Colonic mucosa (tissue), 4 donors: ENCODE data around the gene CAPN5. TPM values are rescaled to one million over a fixed set of nuclear protein-coding genes. Genes with fewer than 3 reads are reported as not detected.

Experiments
- DNase-seq: peaks from one replicate; pipeline ENCODE4 v3.0.0-alpha.2; 2020
- H3K27ac ChIP-seq: fragments of 200-600 bp; one replicate; pipeline ENCODE4 v1.8.0; 2021
- H3K27me3 ChIP-seq: fragments of 200-600 bp; one replicate; pipeline ENCODE4 v1.8.0; 2021
- H3K36me3 ChIP-seq: fragments of 200-600 bp; one replicate; pipeline ENCODE4 v1.8.0; 2021
- H3K4me1 ChIP-seq: fragments of 200-600 bp; one replicate; pipeline ENCODE4 v1.8.0; 2021; ENCODE audit warnings: mild to moderate bottlenecking
- H3K4me3 ChIP-seq: fragments of 200-600 bp; one replicate; pipeline ENCODE4 v1.8.0; 2021
- H3K9ac ChIP-seq, 2 donors: one replicate each; pipeline ENCODE4 v1.7.0; 2013; ENCODE audit warnings: control low read depth in 2 of 2, low read depth in 2 of 2, low read length in 2 of 2
- H3K9me3 ChIP-seq: fragments of 200-600 bp; one replicate; pipeline ENCODE4 v1.8.0; 2021
- CTCF ChIP-seq: fragments of 200-600 bp; IDR thresholded peaks from one replicate; pipeline ENCODE4 v1.8.0; 2022; ENCODE audit warnings: antibody characterized with exemption, mild to moderate bottlenecking
- intact Hi-C: fragments of 100-400 bp; cut with DNase I; formaldehyde crosslinking; loops from one replicate; pipeline ENCODE4 v1.14.1; 2022
- total RNA-seq, 2 donors: library from RNA; stranded (reverse); fragmentation: NEBNext Ultra II Directional in 1 of 2; extraction: Animal tissue kit (Norgen Biotek cat#: 25700) in 1 of 2; gene quantifications; one replicate each; pipeline ENCODE4 v1.2.1, GENCODE V29; 2021
- donor health status: healthy.
- donor health status: DM: no; HTN: no; CAD: no.
- donor health status: DM: no; HTN: no; CAD: no.

The CAPN5 gene
- total RNA-seq, 2 donors from 2014 or later: 258 to 267 TPM

DNA sequence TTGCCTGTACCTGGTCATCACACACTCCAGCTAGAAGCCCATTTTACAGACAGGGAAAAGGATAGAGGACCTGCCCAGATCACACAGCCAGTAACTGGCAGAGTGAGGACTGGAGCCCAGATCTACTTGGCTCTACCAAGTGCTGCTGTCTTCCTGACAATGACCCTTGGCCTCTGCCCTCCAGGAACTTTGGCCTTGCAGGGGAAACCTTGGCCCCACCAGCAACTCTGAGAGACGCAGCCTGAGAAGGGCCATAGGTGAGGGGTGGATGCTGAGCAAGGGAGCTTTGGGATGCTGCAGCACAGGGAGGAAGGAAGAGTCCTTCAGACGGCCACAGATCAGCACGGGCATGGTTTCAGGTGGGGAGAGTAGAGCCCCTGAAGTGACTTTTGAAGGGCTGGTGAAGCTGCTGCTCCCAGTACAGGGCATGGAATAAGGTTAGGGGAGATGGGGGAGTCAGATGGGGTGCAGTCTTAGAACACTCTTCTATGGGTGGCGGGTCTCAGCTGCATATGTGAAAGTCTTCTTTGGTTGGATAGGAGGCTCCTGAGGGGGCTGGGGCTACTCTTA lies 2.0 kb upstream of the CAPN5 start:
- no peaks in the 10 kb centered on the region for H3K36me3 ChIP-seq
- intact Hi-C loops: no loop called here
- H3K4me3 ChIP-seq: no peak overlapping the region
- no peaks in the 10 kb centered on the region for H3K27me3 ChIP-seq
- peaks cover 15% of the 10 kb centered on the region for H3K4me1 ChIP-seq
- no peak for TF ChIP-seq CTCF
- peak overlapping the region in 1 of 2 donors; percentile 89 for H3K9ac ChIP-seq
- no peak overlapping the region for H3K27ac ChIP-seq
- H3K9me3 ChIP-seq: no peaks in the 10 kb centered on the region
- DNase-seq: no peak

GRCh38 chr11:77065878-77066228 lies 918 bp upstream of the CAPN5 start:
- Histone ChIP-seq H3K4me1 (peaks cover 19% of the 10 kb centered on the region), H3K9ac (peak overlapping the region; percentile 89 to 90)

DNA sequence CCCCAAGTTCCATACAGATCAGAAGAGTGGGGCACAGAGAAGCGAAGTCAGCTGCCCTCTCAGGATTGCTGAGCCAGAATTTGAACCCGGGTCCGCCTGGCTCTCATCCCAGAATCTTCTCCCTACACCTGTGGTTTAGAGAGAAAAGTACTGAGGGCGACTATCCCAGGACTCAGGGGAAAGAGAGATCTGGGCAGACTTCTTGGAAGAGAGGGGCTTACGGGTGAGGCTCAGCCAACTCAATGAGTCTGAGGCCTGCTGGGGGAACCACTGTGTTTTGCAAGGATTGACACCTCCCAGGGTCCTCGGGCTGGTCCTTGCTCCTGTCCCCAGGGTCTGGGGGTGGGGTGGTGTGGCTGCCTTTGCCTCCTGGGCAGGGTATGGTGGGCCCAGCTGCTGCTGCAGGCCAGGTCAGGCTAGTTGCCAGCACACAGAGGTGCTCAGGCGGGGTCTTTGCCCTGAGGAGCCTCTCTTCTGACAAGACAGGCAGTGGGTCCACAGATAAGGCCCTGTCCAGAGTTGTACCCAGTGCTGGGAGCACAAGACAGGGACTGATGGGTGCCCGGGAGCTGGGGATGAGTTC lies 1.2 kb downstream of the CAPN5 start:
- no peak for TF ChIP-seq CTCF
- H3K4me1 ChIP-seq: peaks cover 38% of the 10 kb centered on the region
- peak; percentile 53 for DNase-seq
- H3K9me3 ChIP-seq: no peaks in the 10 kb centered on the region
- H3K36me3 ChIP-seq: no peaks in the 10 kb centered on the region
- H3K9ac ChIP-seq: peak overlapping the region; percentile 60 to 68
- intact Hi-C loops: no loop called here
- no peaks in the 10 kb centered on the region for H3K27me3 ChIP-seq
- peak overlapping the region; percentile 46 for H3K27ac ChIP-seq
- H3K4me3 ChIP-seq: peak overlapping the region; percentile 53

More at GRCh38 chr11:77065878-77066228, 918 bp upstream of the CAPN5 start:
- no peaks in the 10 kb centered on the region for H3K9me3 ChIP-seq
- peak overlapping the region; percentile 53 for H3K4me3 ChIP-seq
- peak overlapping the region; percentile 86 for H3K27ac ChIP-seq
- intact Hi-C loops: no loop called here
- H3K36me3 ChIP-seq: no peaks in the 10 kb centered on the region
- no peak for TF ChIP-seq CTCF
- H3K27me3 ChIP-seq: no peaks in the 10 kb centered on the region
- DNase-seq: peak; percentile 74

- no peak for TF ChIP-seq CTCF
- Histone ChIP-seq H3K27ac (peak overlapping the region; percentile 46), H3K4me3 (peak overlapping the region; percentile 53), H3K9ac (peak overlapping the region; percentile 60 to 68), H3K36me3 (no peaks in the 10 kb centered on the region), H3K27me3 (no peaks in the 10 kb centered on the region), H3K4me1 (peaks cover 41% of the 10 kb centered on the region), H3K9me3 (no peaks in the 10 kb centered on the region)
- intact Hi-C loops: no loop called here
- no peak for DNase-seq
Measured at GRCh38 chr11:77068457-77069335, 1.9 kb downstream of the CAPN5 start.

GRCh38 chr11:77069336-77069968 lies 2.7 kb downstream of the CAPN5 start:
- Histone ChIP-seq H3K27me3 (no peaks in the 10 kb centered on the region), H3K4me1 (peaks cover 48% of the 10 kb centered on the region), H3K4me3 (peak overlapping the region; percentile 53), H3K9me3 (no peaks in the 10 kb centered on the region), H3K27ac (peak overlapping the region; percentile 46), H3K9ac (peak overlapping the region; percentile 46 to 68), H3K36me3 (no peaks in the 10 kb centered on the region)
- DNase-seq: no peak
- TF ChIP-seq CTCF: no peak
- intact Hi-C loops: no loop called here
